Immature natural killer cell (primary cell): ENCODE measurements around the gene KCTD16. TPM values are rescaled to one million over a fixed set of nuclear protein-coding genes. Genes with fewer than 3 reads are reported as not detected.

Experiments used
- DNase-seq, 3 donors: peaks; one replicate each; pipeline ENCODE4 v3.0.0; 2022; ENCODE audit warnings: mixed read lengths in 1 of 3
- H3K27ac Mint-ChIP-seq, 6 donors: one replicate each; pipeline ENCODE4 v1.8.0; 2020; ENCODE audit warnings: mixed read lengths in 6 of 6, mild to moderate bottlenecking in 5 of 6, inconsistent platforms in 4 of 6, moderate library complexity in 3 of 6
- H3K27me3 Mint-ChIP-seq, 3 donors: one replicate each; pipeline ENCODE4 v1.8.0; 2020 to 2021; ENCODE audit warnings: low read depth in 3 of 3, mild to moderate bottlenecking in 3 of 3, mixed read lengths in 3 of 3, moderate library complexity in 3 of 3, inconsistent platforms in 1 of 3
- H3K36me3 Mint-ChIP-seq, 3 donors: one replicate each; pipeline ENCODE4 v1.8.0; 2020; ENCODE audit warnings: mixed read lengths in 3 of 3, inconsistent platforms in 2 of 3, mild to moderate bottlenecking in 2 of 3
- H3K4me1 Mint-ChIP-seq, 2 donors: one replicate each; pipeline ENCODE4 v1.8.0; 2020; ENCODE audit warnings: inconsistent platforms in 2 of 2, mild to moderate bottlenecking in 2 of 2, mixed read lengths in 2 of 2, moderate library complexity in 1 of 2
- H3K4me3 Mint-ChIP-seq, 5 donors: one replicate each; pipeline ENCODE4 v1.8.0; 2020; ENCODE audit warnings: mild to moderate bottlenecking in 5 of 5, mixed read lengths in 5 of 5, inconsistent platforms in 3 of 5, moderate library complexity in 3 of 5
- H3K9me3 Mint-ChIP-seq, 6 donors: one replicate each; pipeline ENCODE4 v1.8.0; 2020; ENCODE audit warnings: mild to moderate bottlenecking in 6 of 6, mixed read lengths in 6 of 6, inconsistent platforms in 4 of 6, moderate library complexity in 3 of 6
- polyA plus RNA-seq, 3 donors: library from polyadenylated mRNA; unstranded; fragments of 300-500 nt; fragmentation: Illumina TruSeq; gene quantifications; one replicate each; pipeline ENCODE4 v1.2.3, GENCODE V29; 2021

KCTD16 gene
- polyA plus RNA-seq, 3 donors from 2014 or later, result 0.34 TPM; not detected in 2

DNA sequence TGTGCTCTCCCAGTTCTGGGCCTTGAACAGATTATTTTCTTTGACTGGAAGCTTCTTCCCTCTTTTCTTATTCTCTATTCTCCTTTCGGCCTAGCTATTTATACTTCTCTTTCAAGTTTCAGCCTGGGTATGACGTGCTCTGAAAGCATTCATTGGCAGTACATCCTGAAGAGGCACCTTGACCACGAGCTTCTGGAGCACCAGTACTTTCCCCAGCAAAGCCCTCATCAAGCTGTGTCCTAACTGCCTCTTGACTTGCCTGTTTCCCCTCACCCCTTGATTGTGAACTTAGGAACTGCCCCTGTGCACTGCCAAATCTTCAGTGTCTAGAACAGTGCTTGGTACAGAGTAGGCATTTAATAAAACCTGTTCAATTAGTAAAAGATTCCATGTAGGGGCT, 154.9 kb downstream of the KCTD16 start:
- Mint-ChIP-seq H3K4me1 (no peaks in the 10 kb centered on the region), H3K27me3 (peaks cover 0 to 3% (median 2%) of the 10 kb centered on the region in 3 donors), H3K27ac (no peak overlapping the region), H3K4me3 (no peak overlapping the region), H3K36me3 (no peaks in the 10 kb centered on the region), H3K9me3 (peaks cover 0 to 3% (median 0%) of the 10 kb centered on the region in 6 donors)
- no peak for DNase-seq

DNA sequence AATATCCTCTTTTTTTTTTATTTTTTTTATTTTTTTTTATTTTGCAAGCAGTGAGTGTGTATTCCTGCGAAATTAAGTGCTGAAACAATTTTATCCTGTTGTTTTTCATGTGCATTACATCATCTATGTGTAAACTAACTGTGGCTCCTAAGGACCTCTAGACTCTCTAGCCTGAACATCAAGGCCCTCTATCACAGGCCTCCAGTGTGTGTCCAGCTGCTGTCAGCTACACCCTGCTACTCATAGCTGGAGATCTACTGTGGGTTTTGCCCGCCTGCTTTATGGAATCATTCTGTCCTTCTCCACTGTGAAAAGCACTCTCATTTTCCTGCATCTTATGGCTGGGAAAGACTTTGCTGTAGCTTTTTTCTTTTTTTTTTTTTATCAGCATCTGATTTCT, 157.8 kb downstream of the KCTD16 start:
- Mint-ChIP-seq H3K4me1 (no peaks in the 10 kb centered on the region), H3K27me3 (peaks cover 0 to 3% (median 2%) of the 10 kb centered on the region in 3 donors)

DNA sequence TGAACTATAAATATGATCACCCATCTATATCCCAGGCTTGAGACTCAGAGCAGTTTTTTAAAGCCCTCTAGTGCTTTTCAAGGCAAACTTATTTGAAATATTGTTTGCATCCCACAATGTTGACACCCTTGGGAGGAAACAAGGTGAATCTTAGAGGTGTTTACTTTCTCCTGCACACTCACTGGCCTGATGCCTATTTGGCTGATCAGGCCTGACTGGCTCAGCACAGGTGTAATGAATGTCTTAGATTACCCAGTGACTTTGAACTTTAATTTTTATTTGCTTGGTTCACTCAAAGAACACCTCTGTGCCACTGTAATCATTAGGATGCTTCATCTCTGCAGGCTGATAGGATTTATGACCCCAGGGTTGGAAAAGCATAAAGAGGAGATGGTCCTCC, 158.3 kb downstream of the KCTD16 start:
- Mint-ChIP-seq H3K27ac (no peak overlapping the region), H3K36me3 (no peaks in the 10 kb centered on the region), H3K27me3 (peaks cover 0 to 2% (median 1%) of the 10 kb centered on the region in 3 donors), H3K9me3 (peaks cover 0 to 3% (median 0%) of the 10 kb centered on the region in 6 donors), H3K4me3 (no peak overlapping the region), H3K4me1 (no peaks in the 10 kb centered on the region)
- DNase-seq, result no peak

More for the DNA sequence above, 157.8 kb downstream of the KCTD16 start:
- H3K27ac Mint-ChIP-seq, result no peak overlapping the region
- H3K36me3 Mint-ChIP-seq, result no peaks in the 10 kb centered on the region
- H3K4me3 Mint-ChIP-seq, result no peak overlapping the region
- no peak for DNase-seq
- peaks cover 0 to 3% (median 0%) of the 10 kb centered on the region in 6 donors for H3K9me3 Mint-ChIP-seq

DNA sequence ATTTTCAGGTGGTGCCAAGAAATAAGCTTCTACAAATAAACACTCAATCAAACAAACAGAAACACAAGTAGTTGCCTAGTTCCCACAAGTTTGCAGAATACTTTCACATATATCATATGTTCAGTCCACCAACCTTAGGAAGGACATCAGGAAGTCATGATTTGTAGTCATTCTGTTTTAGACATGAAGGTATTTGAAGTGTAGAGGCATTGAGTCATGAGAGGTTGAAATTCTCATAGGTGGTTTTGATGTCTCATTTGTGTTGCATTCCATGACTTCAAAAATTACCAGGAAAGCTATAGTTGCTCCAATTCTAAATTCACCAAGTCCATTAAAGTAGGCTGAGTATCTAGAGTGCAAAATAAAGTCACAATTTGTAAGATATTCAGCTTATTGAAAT, 159.0 kb downstream of the KCTD16 start:
- H3K27me3 Mint-ChIP-seq, result peaks cover 0 to 2% (median 0%) of the 10 kb centered on the region in 3 donors
- no peak for DNase-seq
- H3K9me3 Mint-ChIP-seq, result peaks cover 0 to 3% (median 0%) of the 10 kb centered on the region in 6 donors
- H3K27ac Mint-ChIP-seq, result no peak overlapping the region
- H3K4me1 Mint-ChIP-seq, result no peaks in the 10 kb centered on the region
- no peaks in the 10 kb centered on the region for H3K36me3 Mint-ChIP-seq
- H3K4me3 Mint-ChIP-seq, result no peak overlapping the region

DNA sequence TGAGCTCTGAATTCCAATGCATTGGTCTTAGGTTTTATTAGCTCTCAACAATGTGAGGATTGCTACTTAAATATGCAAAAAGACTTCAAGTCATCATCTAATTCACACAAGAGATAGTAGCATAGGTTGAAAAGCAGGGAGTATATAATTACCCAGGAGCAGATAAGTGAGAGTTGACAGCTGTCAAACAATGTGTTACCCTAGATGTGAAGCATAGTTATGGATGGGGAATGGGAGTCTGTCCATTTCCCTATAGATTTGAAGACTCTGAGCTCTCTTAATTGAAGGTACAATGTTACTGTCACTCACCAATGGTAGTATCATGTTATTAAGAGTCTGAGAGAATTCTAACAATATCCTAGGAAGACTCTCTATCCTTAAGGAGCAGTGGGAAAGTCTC, 160.7 kb downstream of the KCTD16 start:
- no peak overlapping the region for H3K4me3 Mint-ChIP-seq
- H3K9me3 Mint-ChIP-seq, result peaks cover 0 to 3% (median 0%) of the 10 kb centered on the region in 6 donors

GRCh38 chr5:144332265-144332664, 161.6 kb downstream of the KCTD16 start:
- H3K9me3 Mint-ChIP-seq, result peaks cover 0 to under 1% (median 0%) of the 10 kb centered on the region in 6 donors
- H3K27ac Mint-ChIP-seq, result no peak overlapping the region
- no peaks in the 10 kb centered on the region for H3K4me1 Mint-ChIP-seq
- H3K36me3 Mint-ChIP-seq, result no peaks in the 10 kb centered on the region
- H3K4me3 Mint-ChIP-seq, result no peak overlapping the region
- peaks cover 0 to 5% (median 0%) of the 10 kb centered on the region in 3 donors for H3K27me3 Mint-ChIP-seq
- DNase-seq, result no peak

More for the DNA sequence above, 160.7 kb downstream of the KCTD16 start:
- Mint-ChIP-seq H3K4me1 (no peaks in the 10 kb centered on the region), H3K36me3 (no peaks in the 10 kb centered on the region), H3K27me3 (peaks cover 0 to 5% (median 0%) of the 10 kb centered on the region in 3 donors), H3K27ac (no peak overlapping the region)
- DNase-seq, result no peak

GRCh38 chr5:144333336-144333920, 162.8 kb downstream of the KCTD16 start:
- Mint-ChIP-seq H3K4me3 (no peak overlapping the region), H3K9me3 (no peaks in the 10 kb centered on the region), H3K36me3 (no peaks in the 10 kb centered on the region), H3K27me3 (peaks cover 0 to 5% (median 0%) of the 10 kb centered on the region in 3 donors), H3K4me1 (no peaks in the 10 kb centered on the region), H3K27ac (no peak overlapping the region)
- DNase-seq, result no peak

- Mint-ChIP-seq H3K36me3 (no peaks in the 10 kb centered on the region), H3K4me3 (no peak overlapping the region), H3K9me3 (no peaks in the 10 kb centered on the region), H3K27ac (no peak overlapping the region), H3K4me1 (no peaks in the 10 kb centered on the region), H3K27me3 (peaks cover 0 to 8% (median 0%) of the 10 kb centered on the region in 3 donors)
- DNase-seq, result no peak
Observed at GRCh38 chr5:144335561-144335960, 164.9 kb downstream of the KCTD16 start.

GRCh38 chr5:144336191-144336961, 165.7 kb downstream of the KCTD16 start:
- H3K36me3 Mint-ChIP-seq, result no peaks in the 10 kb centered on the region
- H3K27ac Mint-ChIP-seq, result no peak overlapping the region
- H3K9me3 Mint-ChIP-seq, result peaks cover 0 to 3% (median 0%) of the 10 kb centered on the region in 6 donors
- no peak for DNase-seq
- H3K4me3 Mint-ChIP-seq, result no peak overlapping the region
- no peaks in the 10 kb centered on the region for H3K4me1 Mint-ChIP-seq
- H3K27me3 Mint-ChIP-seq, result peaks cover 0 to 8% (median 0%) of the 10 kb centered on the region in 3 donors

DNA sequence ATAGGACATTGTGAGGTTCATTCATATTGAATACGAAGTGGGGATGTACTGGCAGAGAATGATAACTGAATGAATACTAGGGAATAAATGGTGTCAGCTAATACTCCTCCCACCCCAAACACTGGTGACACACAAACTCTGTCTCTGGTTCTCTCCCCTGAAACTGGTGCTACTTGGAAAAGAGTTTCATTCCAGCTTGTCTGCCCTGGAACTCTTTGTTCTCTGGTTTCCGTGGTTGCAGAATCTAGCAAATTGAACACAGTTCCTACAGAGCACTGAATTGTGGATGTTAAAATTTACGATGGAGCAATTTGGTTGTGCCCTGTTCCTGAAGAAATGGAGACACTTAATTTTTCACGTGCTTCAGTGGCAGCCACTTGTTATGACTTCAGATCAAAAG, 181.7 kb downstream of the KCTD16 start:
- H3K36me3 Mint-ChIP-seq, result no peaks in the 10 kb centered on the region
- DNase-seq, result no peak
- H3K9me3 Mint-ChIP-seq, result peaks cover 0 to 9% (median 3%) of the 10 kb centered on the region in 6 donors
- H3K4me3 Mint-ChIP-seq, result no peak overlapping the region
- no peaks in the 10 kb centered on the region for H3K27me3 Mint-ChIP-seq
- no peaks in the 10 kb centered on the region for H3K4me1 Mint-ChIP-seq
- H3K27ac Mint-ChIP-seq, result no peak overlapping the region

DNA sequence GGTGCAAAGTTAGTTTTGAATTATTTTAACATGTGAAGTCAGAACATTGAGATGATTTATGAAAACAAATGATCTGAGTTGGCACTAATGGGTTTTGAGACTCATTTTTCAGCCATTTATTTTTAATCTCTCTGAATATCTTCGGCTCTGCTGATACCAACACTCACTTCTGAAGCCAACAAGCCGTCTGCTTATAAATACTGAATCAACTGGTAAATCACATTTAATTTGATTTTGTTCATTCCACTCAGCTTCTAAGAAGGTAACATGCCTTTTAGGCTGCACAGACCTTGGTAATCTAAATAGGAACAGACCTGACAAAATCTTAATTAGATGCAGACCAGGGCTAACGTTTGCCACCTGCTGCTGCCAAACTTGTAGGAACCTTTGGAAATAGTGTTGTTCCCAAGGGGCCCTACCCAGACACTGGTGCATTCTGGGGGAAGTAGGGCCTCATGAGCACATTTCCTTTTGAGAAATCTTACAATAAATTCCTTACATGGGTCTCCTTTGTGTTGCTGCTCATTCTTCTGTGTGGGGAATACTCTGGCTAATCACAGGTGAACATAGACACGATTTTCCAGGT, 182.2 kb downstream of the KCTD16 start:
- DNase-seq, result no peak
- no peaks in the 10 kb centered on the region for H3K27me3 Mint-ChIP-seq
- no peak overlapping the region for H3K27ac Mint-ChIP-seq
- no peak overlapping the region for H3K4me3 Mint-ChIP-seq
- peaks cover 0 to 9% (median 3%) of the 10 kb centered on the region in 6 donors for H3K9me3 Mint-ChIP-seq
- no peaks in the 10 kb centered on the region for H3K4me1 Mint-ChIP-seq
- H3K36me3 Mint-ChIP-seq, result no peaks in the 10 kb centered on the region

- Mint-ChIP-seq H3K27me3 (no peaks in the 10 kb centered on the region), H3K4me3 (no peak overlapping the region), H3K27ac (no peak overlapping the region), H3K4me1 (no peaks in the 10 kb centered on the region), H3K9me3 (no peaks in the 10 kb centered on the region), H3K36me3 (no peaks in the 10 kb centered on the region)
- DNase-seq, result no peak
Observed at GRCh38 chr5:144356489-144356888, 185.8 kb downstream of the KCTD16 start.

DNA sequence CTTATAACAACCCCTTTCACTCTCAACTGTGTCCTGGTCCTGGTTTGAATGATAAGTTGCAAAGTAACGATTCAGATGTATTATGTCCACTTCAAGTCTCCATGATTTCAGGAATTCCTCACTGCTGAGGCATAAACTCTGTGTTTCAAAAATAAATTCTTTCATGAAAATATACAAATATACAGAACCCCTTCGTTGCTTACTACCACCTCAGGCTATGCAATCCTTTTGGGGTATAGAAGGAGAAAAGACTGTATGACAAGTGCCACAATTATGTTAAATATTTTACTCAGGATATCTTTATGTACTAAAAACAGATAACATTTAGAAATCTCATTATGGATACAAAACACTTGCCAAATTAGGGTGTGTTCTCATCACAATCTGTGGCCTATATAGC, 190.7 kb downstream of the KCTD16 start:
- Mint-ChIP-seq H3K27me3 (no peaks in the 10 kb centered on the region), H3K36me3 (no peaks in the 10 kb centered on the region), H3K4me3 (no peak overlapping the region), H3K9me3 (no peaks in the 10 kb centered on the region), H3K27ac (no peak overlapping the region), H3K4me1 (no peaks in the 10 kb centered on the region)
- DNase-seq, result no peak

GRCh38 chr5:144365885-144366284, 195.2 kb downstream of the KCTD16 start:
- no peaks in the 10 kb centered on the region for H3K9me3 Mint-ChIP-seq
- no peaks in the 10 kb centered on the region for H3K4me1 Mint-ChIP-seq
- no peaks in the 10 kb centered on the region for H3K36me3 Mint-ChIP-seq
- no peak overlapping the region for H3K27ac Mint-ChIP-seq
- no peak for DNase-seq
- H3K27me3 Mint-ChIP-seq, result peaks cover 0 to 2% (median 0%) of the 10 kb centered on the region in 3 donors
- H3K4me3 Mint-ChIP-seq, result no peak overlapping the region
